GM10248 (cell line): ENCODE results near the gene MYLK.
A peak's percentile ranks its signal among the peaks of the same experiment; 100 is the strongest.
"Not testable (repeated sequence)": the region's sequence is repeated elsewhere in the genome, so short reads cannot be mapped to it uniquely, and the experiment has no call there.

Experiments used
- CTCF ChIA-PET: fragments of 300-600 bp; sonication (Branson Sonifier 250); formaldehyde crosslinking; extraction: SDS; loops from one replicate; lab custom pipeline; 2021; ENCODE audit warnings: antibody characterized with exemption; lab: Yijun Ruan, JAX
- POLR2A ChIA-PET: fragments of 350-650 bp; sonication (Branson Sonifier 250); formaldehyde crosslinking; extraction: SDS; loops from one replicate; lab custom pipeline; 2020; ENCODE audit warnings: antibody characterized with exemption; lab: Yijun Ruan, JAX
- DNase-seq: peaks from one replicate; pipeline ENCODE4 v3.0.0; 2012; ENCODE audit errors: extremely low spot score
- TF ChIP-seq, protein P1 (sequence below): IDR thresholded peaks from 2 replicates; pipeline ENCODE4 v1.5.1; 2012; ENCODE audit warnings: mild to moderate bottlenecking, low read depth; ENCODE audit errors: extremely low read depth, missing control alignments, control extremely low read depth

Gene MYLK

GRCh38 chr3:123608263-123608937 is 275.7 kb downstream of the MYLK start:
- DNase-seq = no peak
- TF ChIP-seq, protein P1, sequence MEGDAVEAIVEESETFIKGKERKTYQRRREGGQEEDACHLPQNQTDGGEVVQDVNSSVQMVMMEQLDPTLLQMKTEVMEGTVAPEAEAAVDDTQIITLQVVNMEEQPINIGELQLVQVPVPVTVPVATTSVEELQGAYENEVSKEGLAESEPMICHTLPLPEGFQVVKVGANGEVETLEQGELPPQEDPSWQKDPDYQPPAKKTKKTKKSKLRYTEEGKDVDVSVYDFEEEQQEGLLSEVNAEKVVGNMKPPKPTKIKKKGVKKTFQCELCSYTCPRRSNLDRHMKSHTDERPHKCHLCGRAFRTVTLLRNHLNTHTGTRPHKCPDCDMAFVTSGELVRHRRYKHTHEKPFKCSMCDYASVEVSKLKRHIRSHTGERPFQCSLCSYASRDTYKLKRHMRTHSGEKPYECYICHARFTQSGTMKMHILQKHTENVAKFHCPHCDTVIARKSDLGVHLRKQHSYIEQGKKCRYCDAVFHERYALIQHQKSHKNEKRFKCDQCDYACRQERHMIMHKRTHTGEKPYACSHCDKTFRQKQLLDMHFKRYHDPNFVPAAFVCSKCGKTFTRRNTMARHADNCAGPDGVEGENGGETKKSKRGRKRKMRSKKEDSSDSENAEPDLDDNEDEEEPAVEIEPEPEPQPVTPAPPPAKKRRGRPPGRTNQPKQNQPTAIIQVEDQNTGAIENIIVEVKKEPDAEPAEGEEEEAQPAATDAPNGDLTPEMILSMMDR = no peak
- ChIA-PET POLR2A (no interaction called here), CTCF (interaction anchor here (0.7 kb wide), 1 partner anchor 33 kb away, joined by 3 read pairs; no protein-coding TSS in a partner anchor)

GRCh38 chr3:123606527-123606926 is 277.6 kb downstream of the MYLK start:
- TF ChIP-seq, protein P1 = no peak
- CTCF ChIA-PET = no interaction called here
- POLR2A ChIA-PET = no interaction called here
- DNase-seq = no peak

DNA sequence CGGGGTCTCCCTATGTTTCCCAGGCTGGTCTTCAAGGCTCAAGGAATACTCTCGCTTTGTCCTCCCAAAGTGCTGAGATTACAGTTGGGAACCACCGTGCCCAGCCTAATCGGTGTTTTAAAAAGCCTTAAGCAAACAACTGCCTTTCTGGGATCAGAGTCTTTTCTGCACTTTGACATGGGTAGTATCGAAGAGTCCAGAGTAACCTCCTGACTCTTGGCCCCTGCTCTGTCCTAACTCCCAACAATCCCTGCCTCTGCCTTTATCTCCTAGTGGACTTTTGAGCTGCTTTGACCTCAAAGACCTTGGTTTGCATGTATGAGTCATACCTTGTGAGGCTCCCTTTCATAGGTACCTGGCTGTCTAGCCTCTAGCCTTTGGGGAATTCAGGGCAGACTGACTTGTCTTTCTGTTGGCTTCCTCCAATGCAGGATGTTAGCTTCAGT is 278.3 kb downstream of the MYLK start:
- ChIA-PET CTCF (interaction anchor here (0.7 to 1.2 kb wide), 3 partner anchors 22 to 46 kb away, joined by 3 to 4 read pairs (median 3); partner anchors contain the start of gene HACD2), POLR2A (no interaction called here)
- peak; percentile 53 for DNase-seq
- TF ChIP-seq, protein P1 = no peak

DNA sequence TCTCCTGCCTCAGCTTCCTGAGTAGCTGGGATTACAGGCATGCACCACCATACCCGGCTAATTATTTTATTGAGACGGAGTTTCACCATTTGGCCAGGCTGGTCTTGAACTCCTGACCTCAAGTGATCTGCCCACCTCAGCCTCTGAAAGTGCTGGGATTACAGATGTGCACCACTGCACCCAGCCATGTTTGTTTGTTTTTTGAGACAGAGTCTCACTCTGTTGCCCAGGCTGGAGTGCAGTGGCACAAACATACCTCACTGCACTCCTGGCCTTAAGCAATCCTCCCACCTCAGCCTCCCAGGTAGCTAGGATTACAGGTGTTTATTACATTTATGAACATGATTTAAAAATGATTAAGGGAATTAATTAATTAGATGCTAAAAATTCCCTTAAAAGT is 281.0 kb downstream of the MYLK start:
- DNase-seq, CTCF ChIA-PET, POLR2A ChIA-PET: not testable (repeated sequence)

- ChIA-PET POLR2A (no interaction called here), CTCF (interaction anchor here (1.3 to 1.8 kb wide), 3 partner anchors 12 to 20 kb away, joined by 3 to 4 read pairs (median 4); no protein-coding TSS in a partner anchor)
- no peak for DNase-seq
- TF ChIP-seq, protein P1 = no peak
Measured at GRCh38 chr3:123602325-123602724, 281.8 kb downstream of the MYLK start.

GRCh38 chr3:123600863-123601262 is 283.3 kb downstream of the MYLK start:
- not testable (repeated sequence) for DNase-seq
- ChIA-PET POLR2A (interaction anchor here (0.6 kb wide), 1 partner anchor 1994 kb away, joined by 7 read pairs; the partner anchor contains the start of gene OSBPL11), CTCF (interaction anchor here (1.3 kb wide), 1 partner anchor 15 kb away, joined by 4 read pairs; no protein-coding TSS in a partner anchor)

- TF ChIP-seq, protein P1 = no peak
- ChIA-PET CTCF (no interaction called here), POLR2A (no interaction called here)
- DNase-seq = no peak
Measured at GRCh38 chr3:123597561-123597960, 286.6 kb downstream of the MYLK start.
